Neural progenitor cell (in vitro differentiated cells): ENCODE results near the gene NTN5.

Experiments used
- EZH2 ChIP-seq: fragments of 200-600 bp; sonication (generic); IDR thresholded peaks from 2 replicates; pipeline ENCODE4 v1.6.1; 2017; ENCODE audit warnings: antibody characterized with exemption, mild to moderate bottlenecking, moderate library complexity
- TF ChIP-seq, protein P1 (sequence below): fragments of 200-600 bp; sonication (generic); IDR thresholded peaks from 2 replicates; pipeline ENCODE4 v1.5.1; 2017; ENCODE audit warnings: antibody characterized with exemption, mild to moderate bottlenecking

DNA sequence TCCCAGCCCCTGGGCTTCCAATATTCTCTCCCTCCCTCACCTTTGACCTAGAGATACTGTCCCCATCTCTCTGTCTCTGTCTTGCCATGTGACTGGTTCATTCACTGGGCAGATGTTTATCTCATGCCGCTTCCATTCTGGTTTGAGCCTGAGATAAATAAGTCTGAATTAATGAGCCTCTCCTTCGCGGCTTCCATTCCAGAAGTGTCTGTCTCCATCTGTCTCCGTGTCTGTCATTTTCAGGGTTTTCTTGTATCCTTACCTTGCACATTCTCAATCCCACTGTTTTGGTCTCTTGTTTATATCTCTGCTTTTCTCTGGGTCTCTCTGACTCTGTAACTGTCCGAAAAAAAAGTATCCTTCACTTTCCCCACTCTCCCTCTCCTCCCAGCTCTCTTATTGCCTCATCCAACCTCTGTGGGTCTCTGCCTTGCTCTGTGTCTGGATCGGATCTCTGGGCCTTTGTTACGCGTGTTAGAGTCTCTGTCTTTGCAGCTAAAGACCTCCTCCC is 49.2 kb downstream of the NTN5 start:
- TF ChIP-seq, protein P1, sequence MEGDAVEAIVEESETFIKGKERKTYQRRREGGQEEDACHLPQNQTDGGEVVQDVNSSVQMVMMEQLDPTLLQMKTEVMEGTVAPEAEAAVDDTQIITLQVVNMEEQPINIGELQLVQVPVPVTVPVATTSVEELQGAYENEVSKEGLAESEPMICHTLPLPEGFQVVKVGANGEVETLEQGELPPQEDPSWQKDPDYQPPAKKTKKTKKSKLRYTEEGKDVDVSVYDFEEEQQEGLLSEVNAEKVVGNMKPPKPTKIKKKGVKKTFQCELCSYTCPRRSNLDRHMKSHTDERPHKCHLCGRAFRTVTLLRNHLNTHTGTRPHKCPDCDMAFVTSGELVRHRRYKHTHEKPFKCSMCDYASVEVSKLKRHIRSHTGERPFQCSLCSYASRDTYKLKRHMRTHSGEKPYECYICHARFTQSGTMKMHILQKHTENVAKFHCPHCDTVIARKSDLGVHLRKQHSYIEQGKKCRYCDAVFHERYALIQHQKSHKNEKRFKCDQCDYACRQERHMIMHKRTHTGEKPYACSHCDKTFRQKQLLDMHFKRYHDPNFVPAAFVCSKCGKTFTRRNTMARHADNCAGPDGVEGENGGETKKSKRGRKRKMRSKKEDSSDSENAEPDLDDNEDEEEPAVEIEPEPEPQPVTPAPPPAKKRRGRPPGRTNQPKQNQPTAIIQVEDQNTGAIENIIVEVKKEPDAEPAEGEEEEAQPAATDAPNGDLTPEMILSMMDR: no peak
- TF ChIP-seq EZH2: no peak
